GM20000 (cell line): ENCODE measurements around the gene KATNB1.

Source experiments
- DNase-seq: peaks from one replicate; pipeline ENCODE4 v3.0.0; 2012; ENCODE audit warnings: low spot score
- CTCF ChIP-seq: IDR thresholded peaks from 2 replicates; pipeline ENCODE4 v1.5.1; 2012; ENCODE audit warnings: mild to moderate bottlenecking, control low read depth; ENCODE audit errors: extremely low read depth, missing control alignments

The KATNB1 gene

DNA sequence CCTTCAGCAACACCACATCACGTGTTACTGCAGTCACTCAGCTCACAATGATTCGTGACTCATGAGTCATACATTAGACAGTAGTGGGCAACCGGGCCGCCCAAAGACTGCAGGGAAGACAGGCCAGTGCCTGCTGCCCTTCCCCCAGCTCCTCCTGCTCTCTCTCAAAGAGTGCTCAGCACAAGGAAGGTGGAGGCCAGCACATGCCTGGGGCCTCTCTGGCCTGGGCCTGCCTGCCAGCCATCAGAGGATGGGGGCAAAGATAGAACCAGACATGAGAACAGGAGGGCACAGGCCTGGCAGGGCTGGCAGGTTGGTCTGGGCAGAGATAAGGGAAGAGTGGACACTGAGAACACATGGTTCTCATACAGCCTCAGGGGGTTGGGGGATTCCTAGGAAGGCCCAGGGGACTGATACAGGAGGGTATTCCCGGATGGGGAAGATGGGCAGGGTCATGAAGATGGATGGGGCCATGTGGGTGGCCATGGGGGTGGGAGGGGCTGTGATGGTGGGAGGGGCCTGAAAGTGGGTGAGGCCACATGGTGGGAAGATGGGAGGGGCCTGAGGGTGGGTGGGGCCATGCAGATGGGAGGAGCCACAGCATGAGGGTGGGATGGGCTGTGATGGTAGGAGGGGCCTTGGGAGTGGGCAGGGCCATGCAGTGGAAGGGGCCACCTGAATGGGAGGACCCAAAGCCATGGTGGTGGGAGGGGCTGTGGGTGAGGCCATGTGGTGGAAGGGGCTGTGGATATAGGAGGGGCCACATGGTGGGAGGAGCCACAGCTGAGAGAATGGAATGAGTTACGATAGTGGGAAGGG lies 29.0 kb downstream of the KATNB1 start:
- DNase-seq = peak; percentile 70
- TF ChIP-seq CTCF = no peak

DNA sequence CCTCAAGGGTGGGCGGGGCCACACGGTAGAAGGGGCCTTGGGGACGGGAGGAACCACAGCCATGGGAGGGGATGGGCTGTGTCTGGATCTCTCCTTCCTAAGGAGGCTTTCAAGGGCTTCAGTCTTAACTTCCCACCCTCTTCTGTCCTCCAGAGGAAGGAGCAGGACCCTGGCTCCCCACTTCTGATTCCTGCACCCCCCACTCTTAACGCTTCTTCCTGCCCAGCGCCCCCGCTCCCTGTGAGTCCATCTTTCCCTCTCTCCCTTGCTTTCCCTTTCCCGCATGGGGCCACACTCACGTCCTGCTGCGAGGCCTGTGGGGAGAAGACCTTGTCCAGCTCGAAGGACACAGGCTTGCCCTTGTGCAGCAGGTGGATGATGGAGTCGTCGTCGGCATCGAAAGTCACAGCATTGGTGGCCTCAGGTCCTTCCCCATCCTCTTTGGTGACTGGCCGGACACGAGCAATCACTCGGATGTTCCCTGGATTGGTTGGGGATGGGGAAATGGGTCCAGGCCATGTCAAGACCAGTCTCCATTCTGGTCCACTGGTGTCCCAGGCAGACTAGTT lies 29.7 kb downstream of the KATNB1 start:
- no peak for DNase-seq
- no peak for TF ChIP-seq CTCF

- TF ChIP-seq CTCF = no peak
These were observed 31.3 kb downstream of the KATNB1 start for GRCh38 chr16:57766714-57767348.

DNA sequence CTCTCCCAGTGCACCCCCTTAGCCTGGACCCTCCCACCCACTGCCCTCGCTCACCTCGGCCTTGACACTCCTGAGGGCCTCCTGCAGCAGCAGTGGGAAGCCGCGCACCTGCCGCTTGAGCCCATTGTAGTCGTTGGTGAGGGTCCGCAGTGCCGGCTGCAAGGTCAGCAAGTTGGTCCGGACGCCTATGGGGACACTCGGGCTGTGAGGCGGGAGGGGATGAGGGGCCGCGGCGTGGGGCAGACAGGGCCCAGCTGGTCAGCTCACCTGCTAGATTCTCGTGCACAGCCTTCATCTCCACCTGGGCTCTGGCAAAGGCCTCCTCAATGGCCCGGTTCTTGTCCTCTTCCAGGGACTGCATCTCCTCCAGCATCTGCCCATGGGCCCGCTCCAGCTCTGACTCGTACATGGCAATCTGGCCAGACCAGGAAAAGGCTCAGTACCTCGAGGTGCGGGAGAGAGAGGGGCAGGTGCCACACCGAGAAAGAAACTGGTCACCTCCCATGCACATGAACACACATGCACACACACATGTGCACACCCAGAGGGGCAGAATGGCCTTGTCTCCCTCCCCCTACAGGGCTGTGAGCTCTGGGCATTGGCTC lies 34.1 kb downstream of the KATNB1 start:
- DNase-seq = no peak
- no peak for TF ChIP-seq CTCF

More at GRCh38 chr16:57766714-57767348, 31.3 kb downstream of the KATNB1 start:
- no peak for DNase-seq

DNA sequence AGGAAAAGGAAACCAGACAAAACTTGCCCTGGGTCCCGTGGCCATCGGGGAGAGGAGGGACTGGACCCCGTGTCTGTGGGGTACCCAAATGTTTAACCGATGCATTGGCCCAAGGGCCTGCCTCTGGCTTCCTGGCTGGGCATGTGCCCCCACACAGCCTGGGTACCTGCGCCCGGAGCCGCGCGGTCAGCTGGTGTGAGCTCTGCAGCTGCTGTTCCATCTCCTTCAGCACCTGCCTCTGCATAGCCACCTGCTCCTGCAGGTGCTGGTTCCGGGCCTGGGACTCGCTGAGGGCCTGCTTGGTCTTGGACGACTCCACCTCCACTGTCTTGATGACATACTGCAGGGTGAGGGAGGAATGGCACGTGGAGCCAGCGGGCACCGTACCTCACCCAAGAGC lies 34.8 kb downstream of the KATNB1 start:
- DNase-seq = no peak
- no peak for TF ChIP-seq CTCF

DNA sequence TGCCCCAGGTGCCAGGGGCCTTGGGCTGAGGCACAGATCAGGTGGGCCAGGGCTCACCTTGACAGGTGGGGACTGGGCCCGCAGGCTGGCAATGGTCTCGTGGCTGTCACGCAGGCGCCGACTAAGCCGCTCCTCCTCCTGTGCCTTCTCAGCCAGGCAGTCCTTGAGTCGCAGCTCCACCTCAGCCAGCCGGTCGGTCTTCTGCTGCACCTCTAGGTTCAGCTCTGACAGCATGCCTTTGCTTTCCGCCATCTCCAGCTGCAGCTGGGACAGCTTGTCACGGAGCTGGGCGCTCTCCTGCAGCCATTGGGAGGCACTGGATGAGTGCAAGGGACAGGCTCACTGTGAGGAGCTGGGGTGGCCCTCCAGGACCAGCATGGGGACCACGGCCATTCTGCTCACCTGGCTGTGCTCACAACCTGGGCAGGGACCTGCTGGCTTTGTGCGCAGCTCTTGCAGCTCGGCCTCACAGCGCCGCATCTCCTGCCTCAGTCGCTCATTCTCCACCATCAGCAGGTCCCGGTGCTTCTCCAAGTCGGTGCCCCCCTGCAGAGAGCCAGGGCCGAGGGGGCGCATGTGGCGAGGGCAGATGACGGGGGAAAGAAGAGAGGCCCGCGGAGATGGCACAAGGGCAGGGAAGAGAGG lies 35.7 kb downstream of the KATNB1 start:
- no peak for DNase-seq
- no peak for TF ChIP-seq CTCF

DNA sequence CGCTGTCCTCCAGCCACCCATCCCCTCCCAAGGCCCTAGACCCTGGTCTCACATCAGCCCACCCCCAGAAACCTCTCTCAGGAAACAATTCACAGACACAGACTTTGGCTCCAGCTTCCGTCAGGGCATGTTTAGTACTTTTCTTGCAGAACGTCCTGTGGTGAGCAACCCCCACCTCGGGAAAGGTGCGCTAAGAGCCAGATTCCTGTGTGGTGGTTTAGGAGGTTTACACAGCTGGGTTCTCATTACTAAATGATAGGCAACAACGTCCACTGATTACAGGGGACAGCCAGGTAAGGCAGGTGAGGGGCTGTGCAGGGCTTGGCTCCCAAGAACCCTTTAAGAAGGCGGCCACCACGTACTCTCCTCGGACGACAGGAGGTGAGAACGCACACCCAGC lies 37.4 kb downstream of the KATNB1 start:
- no peak for DNase-seq
- no peak for TF ChIP-seq CTCF
